Fibroblast of lung (primary cell): ENCODE data around the gene SPPL2C. TPM values are rescaled to one million over a fixed set of nuclear protein-coding genes. Genes with fewer than 3 reads are reported as not detected.

Experiments
- DNase-seq, 2 donors: peaks; one replicate each; pipeline versions ENCODE4 v3.0.0 to v3.0.0-alpha.2; 2010; ENCODE audit warnings: low read depth in 2 of 2
- H2AFZ ChIP-seq: 2 replicates; pipeline ENCODE4 v1.5.1; 2012; ENCODE audit warnings: low read length, control low read depth, inconsistent platforms
- H3K27ac ChIP-seq: 2 replicates; pipeline ENCODE4 v1.5.1; 2011; ENCODE audit warnings: low read length, control low read depth; ENCODE audit not compliant: insufficient read depth
- H3K27me3 ChIP-seq: 2 replicates; pipeline ENCODE4 v1.5.1; 2011; ENCODE audit warnings: mild to moderate bottlenecking, low read length; ENCODE audit not compliant: control insufficient read depth, insufficient read depth
- H3K36me3 ChIP-seq: 2 replicates; pipeline ENCODE4 v1.5.1; 2011; ENCODE audit warnings: low read length; ENCODE audit not compliant: control insufficient read depth, insufficient read depth
- H3K4me1 ChIP-seq: 2 replicates; pipeline ENCODE4 v1.5.1; 2011; ENCODE audit warnings: low read length; ENCODE audit not compliant: control insufficient read depth, insufficient read depth; ENCODE audit errors: extremely low read depth
- H3K4me2 ChIP-seq: 2 replicates; pipeline ENCODE4 v1.5.1; 2011; ENCODE audit warnings: low read length, control low read depth; ENCODE audit not compliant: insufficient read depth; ENCODE audit errors: extremely low read depth
- H3K4me3 ChIP-seq, 4 experiments: fragments of 200-600 bp in 1 of 4; sonication (generic) in 1 of 4; replicated peaks in 1 of 4; 2 replicates each; pipeline ENCODE4 v1.5.1; 2011 to 2016; ENCODE audit warnings: low read length in 4 of 4, low read depth in 3 of 4, mild to moderate bottlenecking in 3 of 4, control low read depth in 2 of 4, inconsistent platforms in 1 of 4, mixed read lengths in 1 of 4; ENCODE audit not compliant: insufficient read depth in 1 of 4; ENCODE audit errors: control extremely low read depth in 1 of 4
- H3K79me2 ChIP-seq: 2 replicates; pipeline ENCODE4 v1.5.1; 2012; ENCODE audit warnings: mild to moderate bottlenecking, low read length, inconsistent platforms; ENCODE audit not compliant: control insufficient read depth, insufficient read depth
- H3K9ac ChIP-seq: 2 replicates; pipeline ENCODE4 v1.5.1; 2011; ENCODE audit warnings: mild to moderate bottlenecking, low read length, control low read depth; ENCODE audit not compliant: insufficient read depth
- H3K9me3 ChIP-seq: 2 replicates; pipeline ENCODE4 v1.5.1; 2012; ENCODE audit warnings: low read depth, low read length; ENCODE audit not compliant: control insufficient read depth, insufficient read depth
- H4K20me1 ChIP-seq: 2 replicates; pipeline ENCODE4 v1.5.1; 2011; ENCODE audit warnings: low read length; ENCODE audit not compliant: control insufficient read depth, insufficient read depth; ENCODE audit errors: extremely low read depth
- EZH2 ChIP-seq: IDR thresholded peaks from 2 replicates; pipeline ENCODE4 v1.5.1; 2012; ENCODE audit warnings: low read length, control low read depth, mild to moderate bottlenecking; ENCODE audit errors: missing control alignments
- polyA plus RNA-seq, 2 donors: library from polyadenylated mRNA; depleted of rRNA in 1 of 2; stranded (reverse) in 1 of 2; unstranded in 1 of 2; fragments of >200 nt; gene quantifications; 2 replicates each; pipeline ENCODE4 v1.2.1, GENCODE V29; 2011 to 2012; ENCODE audit warnings: missing spikeins in 1 of 2
- total RNA-seq: library from RNA; depleted of rRNA; stranded (reverse); fragments of >200 nt; gene quantifications from 2 replicates; pipeline ENCODE4 v1.2.1, GENCODE V29; 2014
- TF ChIP-seq, protein P1 (sequence below), 2 donors: IDR thresholded peaks in 1 of 2; conservative IDR thresholded peaks in 1 of 2; 1 replicate in 1 of 2; 2 replicates in 1 of 2; pipeline ENCODE4 v1.5.1; 2011 to 2012; ENCODE audit warnings: low read length in 2 of 2, control low read depth in 1 of 2, inconsistent platforms in 1 of 2, low read depth in 1 of 2, mild to moderate bottlenecking in 1 of 2

The SPPL2C gene
- total and polyA plus RNA-seq, 2 donors (not counting 1 experiment from before 2014, with no cell fraction given) = not detected

DNA sequence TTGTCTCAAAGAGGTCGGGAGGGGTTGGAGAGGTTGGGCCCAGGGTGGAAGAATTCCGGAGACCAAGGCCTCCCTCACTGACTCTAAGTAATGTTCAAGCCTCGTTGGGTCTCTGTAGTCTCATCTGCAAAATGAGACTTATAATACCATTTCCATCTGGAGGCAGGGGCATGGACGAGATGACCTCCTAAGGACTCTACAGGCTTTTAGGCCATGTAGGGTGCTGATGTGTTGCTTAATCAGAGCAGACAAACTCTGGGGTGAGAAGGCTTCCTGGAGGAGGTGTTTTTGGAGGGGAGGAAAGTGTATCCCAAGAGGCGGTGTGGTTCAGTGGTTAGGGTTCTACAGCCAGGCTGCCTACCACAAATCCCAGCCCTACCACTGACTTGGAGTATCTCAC, 3.1 kb downstream of the SPPL2C start:
- peaks cover 3% of the 10 kb centered on the region for H3K27me3 ChIP-seq
- no peak for DNase-seq
- no peak overlapping the region for H3K4me2 ChIP-seq

DNA sequence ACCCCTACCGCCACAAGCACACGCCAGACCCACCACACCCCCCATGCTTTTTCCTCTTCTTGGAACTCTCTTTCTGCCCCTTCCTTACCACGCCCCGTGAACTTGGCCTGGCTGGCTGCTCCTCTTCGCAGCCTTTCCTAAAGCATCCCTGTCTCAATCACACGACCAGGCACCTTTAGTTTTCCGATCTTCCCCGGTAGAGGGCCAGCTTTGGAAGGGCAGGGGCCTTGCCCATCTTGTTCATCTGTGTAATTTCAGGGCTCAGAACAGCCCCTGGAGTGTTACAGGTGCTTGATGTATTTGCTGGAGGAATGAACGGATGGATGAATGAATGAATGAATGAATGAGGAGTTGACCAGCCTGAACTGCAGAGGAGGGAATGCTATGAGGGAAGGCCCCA, 3.7 kb downstream of the SPPL2C start:
- Histone ChIP-seq H2AFZ (no peak overlapping the region), H3K27me3 (peaks cover 2% of the 10 kb centered on the region), H3K9ac (no peak overlapping the region), H3K27ac (no peak overlapping the region), H3K4me1 (no peaks in the 10 kb centered on the region), H3K4me3 (no peak overlapping the region), H4K20me1 (no peaks in the 10 kb centered on the region), H3K36me3 (no peaks in the 10 kb centered on the region), H3K4me2 (no peak overlapping the region), H3K79me2 (no peaks in the 10 kb centered on the region), H3K9me3 (no peaks in the 10 kb centered on the region)
- no peak for TF ChIP-seq EZH2
- TF ChIP-seq, protein P1, sequence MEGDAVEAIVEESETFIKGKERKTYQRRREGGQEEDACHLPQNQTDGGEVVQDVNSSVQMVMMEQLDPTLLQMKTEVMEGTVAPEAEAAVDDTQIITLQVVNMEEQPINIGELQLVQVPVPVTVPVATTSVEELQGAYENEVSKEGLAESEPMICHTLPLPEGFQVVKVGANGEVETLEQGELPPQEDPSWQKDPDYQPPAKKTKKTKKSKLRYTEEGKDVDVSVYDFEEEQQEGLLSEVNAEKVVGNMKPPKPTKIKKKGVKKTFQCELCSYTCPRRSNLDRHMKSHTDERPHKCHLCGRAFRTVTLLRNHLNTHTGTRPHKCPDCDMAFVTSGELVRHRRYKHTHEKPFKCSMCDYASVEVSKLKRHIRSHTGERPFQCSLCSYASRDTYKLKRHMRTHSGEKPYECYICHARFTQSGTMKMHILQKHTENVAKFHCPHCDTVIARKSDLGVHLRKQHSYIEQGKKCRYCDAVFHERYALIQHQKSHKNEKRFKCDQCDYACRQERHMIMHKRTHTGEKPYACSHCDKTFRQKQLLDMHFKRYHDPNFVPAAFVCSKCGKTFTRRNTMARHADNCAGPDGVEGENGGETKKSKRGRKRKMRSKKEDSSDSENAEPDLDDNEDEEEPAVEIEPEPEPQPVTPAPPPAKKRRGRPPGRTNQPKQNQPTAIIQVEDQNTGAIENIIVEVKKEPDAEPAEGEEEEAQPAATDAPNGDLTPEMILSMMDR (conservative IDR thresholded peaks at IDR 0.05 in 1 of 2, IDR thresholded peaks at IDR 0.05 in 1 of 2; ENCODE audit: low read depth in 1 of 2, low read length in 2 of 2) = no peak
- no peak for DNase-seq

More for the DNA sequence above, 3.1 kb downstream of the SPPL2C start:
- no peaks in the 10 kb centered on the region for H3K79me2 ChIP-seq
- TF ChIP-seq EZH2 = no peak
- TF ChIP-seq, protein P1 (conservative IDR thresholded peaks at IDR 0.05 in 1 of 2, IDR thresholded peaks at IDR 0.05 in 1 of 2; ENCODE audit: low read depth in 1 of 2, low read length in 2 of 2) = no peak
- no peaks in the 10 kb centered on the region for H4K20me1 ChIP-seq
- H3K36me3 ChIP-seq = no peaks in the 10 kb centered on the region
- no peaks in the 10 kb centered on the region for H3K4me1 ChIP-seq
- H2AFZ ChIP-seq = no peak overlapping the region
- no peak overlapping the region for H3K27ac ChIP-seq
- no peak overlapping the region for H3K9ac ChIP-seq
- no peak overlapping the region for H3K4me3 ChIP-seq
- H3K9me3 ChIP-seq = no peaks in the 10 kb centered on the region

DNA sequence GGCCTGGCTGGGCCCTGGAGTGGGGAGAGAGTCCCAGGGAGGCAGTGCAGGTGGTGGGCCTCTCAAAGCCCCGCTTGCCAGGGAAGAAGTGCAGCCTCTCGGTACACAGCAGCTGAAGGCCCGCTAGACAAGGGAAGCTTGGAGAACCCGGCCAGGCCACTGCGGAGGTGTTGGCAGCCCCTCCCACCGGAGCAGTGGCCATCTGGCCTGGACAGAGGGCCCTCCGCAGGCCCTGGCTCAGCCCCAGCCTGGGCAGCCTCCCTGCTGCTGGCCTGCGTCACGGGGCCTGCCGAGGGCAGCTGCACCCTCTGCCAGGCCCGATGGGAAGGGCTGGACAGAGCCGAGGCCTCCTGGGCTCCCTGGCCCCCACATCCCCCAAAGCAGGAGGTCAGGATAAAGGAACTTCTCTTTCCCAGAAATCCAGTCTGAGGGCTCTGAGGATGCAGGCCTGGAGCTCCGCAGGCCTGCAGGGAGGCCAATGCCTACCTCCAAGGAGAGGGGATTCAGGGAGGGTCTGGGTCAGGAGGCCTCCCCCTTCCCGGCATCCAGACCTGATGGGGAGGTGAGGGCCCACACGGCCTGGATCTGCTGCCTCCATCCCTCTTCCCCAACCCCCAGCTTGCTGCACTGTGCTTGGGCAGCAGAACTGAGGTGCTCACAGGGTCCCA, 4.3 kb downstream of the SPPL2C start:
- no peak overlapping the region for H3K4me2 ChIP-seq

More for the DNA sequence above, 4.3 kb downstream of the SPPL2C start:
- Histone ChIP-seq H3K9me3 (no peaks in the 10 kb centered on the region), H3K79me2 (no peaks in the 10 kb centered on the region), H2AFZ (no peak overlapping the region), H3K36me3 (no peaks in the 10 kb centered on the region), H3K4me1 (no peaks in the 10 kb centered on the region), H4K20me1 (no peaks in the 10 kb centered on the region), H3K9ac (no peak overlapping the region), H3K4me3 (no peak overlapping the region), H3K27ac (no peak overlapping the region), H3K27me3 (no peaks in the 10 kb centered on the region)
- DNase-seq = no peak
- no peak for TF ChIP-seq EZH2
- TF ChIP-seq, protein P1 (conservative IDR thresholded peaks at IDR 0.05 in 1 of 2, IDR thresholded peaks at IDR 0.05 in 1 of 2; ENCODE audit: low read depth in 1 of 2, low read length in 2 of 2) = no peak
